ENCODE results near the gene ICA1. TPM values are rescaled to one million over a fixed set of nuclear protein-coding genes. Genes with fewer than 3 reads are reported as not detected.

Gene ICA1
- polyA plus RNA-seq (2011; rRNA removed), result not detected in 2 replicates
- polyA minus RNA-seq (2011; rRNA and poly(A)+ RNA removed), result 0.52 TPM in 1 of 2 replicates, not detected in the other

DNA sequence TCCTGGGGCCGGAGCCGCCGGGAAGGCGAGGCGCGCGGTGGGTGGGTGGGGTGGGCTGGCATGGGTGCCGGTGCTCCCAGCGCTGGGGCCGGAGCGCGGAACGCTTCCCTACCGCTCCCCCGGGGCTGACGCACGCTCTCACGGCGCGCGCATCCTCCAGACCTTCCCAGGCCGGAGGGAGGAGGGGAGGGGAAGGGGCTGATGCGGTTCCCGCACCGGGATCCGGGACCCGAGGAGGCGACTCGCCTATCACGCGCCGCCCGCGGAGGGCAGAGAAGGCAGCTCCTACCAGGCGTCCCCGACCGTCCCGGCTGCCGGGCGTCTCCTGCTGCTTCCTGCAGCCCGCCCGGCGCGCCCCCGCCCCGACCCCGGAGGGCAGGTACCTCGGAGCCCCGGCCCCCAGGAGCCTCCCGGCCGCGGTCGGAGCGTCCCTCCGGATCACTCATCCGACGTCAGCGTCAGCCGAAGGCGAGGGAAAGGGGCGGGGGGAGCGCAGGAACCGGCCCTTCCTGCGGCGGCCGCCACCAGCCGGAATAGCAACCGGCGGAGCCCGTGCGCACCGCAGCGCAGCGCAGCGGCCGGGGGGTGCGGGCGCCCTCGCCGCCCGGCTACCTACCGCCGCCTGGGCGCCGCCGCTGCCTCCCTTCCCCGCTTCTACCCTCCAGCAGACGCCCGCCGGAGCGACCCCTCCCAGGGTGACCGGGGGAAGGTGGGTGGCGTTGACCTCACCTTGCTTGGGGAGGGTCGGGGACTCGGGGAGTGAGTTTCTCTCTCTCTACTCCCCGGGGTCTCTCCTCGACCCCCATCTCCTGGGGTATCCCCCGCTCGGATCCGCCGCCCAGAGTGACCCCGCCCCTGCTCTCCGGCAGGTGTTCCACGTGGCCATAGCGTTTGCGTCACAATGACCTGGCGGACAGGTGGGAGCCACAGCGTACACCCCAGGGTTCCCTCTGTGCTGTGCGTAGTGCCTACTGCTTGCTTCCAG, at the start of gene ICA1:
TSS of gene ICA1 (minus strand) at position 457 of the 985 bp plus-strand sequence. CDS start 26,241 bp downstream, outside the sequence.
- peak within 1 kb of the TSS; percentile 37 for H3K4me3 ChIP-seq (ENCODE audit: low read depth, low read length)
- no peak within 1 kb of the TSS for H3K27ac ChIP-seq (ENCODE audit: low read depth, low read length)
- TF ChIP-seq, protein P1, sequence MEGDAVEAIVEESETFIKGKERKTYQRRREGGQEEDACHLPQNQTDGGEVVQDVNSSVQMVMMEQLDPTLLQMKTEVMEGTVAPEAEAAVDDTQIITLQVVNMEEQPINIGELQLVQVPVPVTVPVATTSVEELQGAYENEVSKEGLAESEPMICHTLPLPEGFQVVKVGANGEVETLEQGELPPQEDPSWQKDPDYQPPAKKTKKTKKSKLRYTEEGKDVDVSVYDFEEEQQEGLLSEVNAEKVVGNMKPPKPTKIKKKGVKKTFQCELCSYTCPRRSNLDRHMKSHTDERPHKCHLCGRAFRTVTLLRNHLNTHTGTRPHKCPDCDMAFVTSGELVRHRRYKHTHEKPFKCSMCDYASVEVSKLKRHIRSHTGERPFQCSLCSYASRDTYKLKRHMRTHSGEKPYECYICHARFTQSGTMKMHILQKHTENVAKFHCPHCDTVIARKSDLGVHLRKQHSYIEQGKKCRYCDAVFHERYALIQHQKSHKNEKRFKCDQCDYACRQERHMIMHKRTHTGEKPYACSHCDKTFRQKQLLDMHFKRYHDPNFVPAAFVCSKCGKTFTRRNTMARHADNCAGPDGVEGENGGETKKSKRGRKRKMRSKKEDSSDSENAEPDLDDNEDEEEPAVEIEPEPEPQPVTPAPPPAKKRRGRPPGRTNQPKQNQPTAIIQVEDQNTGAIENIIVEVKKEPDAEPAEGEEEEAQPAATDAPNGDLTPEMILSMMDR (IDR thresholded peaks at IDR 0.05; ENCODE audit: low read depth, low read length), result no peak
- H3K9me3 ChIP-seq (ENCODE audit: control insufficient read depth, insufficient read depth, low read length), result no peaks in the 10 kb centered on the region; the same call in 1 of the 2 replicates
- ChIA-PET POLR2A (no interaction called here), CTCF (no interaction called here)
- H3K27me3 ChIP-seq (ENCODE audit: control insufficient read depth, insufficient read depth, low read length), result peaks cover 8% of the 10 kb centered on the region
- no peak for DNase-seq (ENCODE audit: low read depth, low spot score)

GRCh38 chr7:8310876-8311275, 48.9 kb upstream of the ICA1 start:
- H3K27me3 ChIP-seq (ENCODE audit: control insufficient read depth, insufficient read depth, low read length), result no peaks in the 10 kb centered on the region
- peaks cover 14% of the 10 kb centered on the region for H3K9me3 ChIP-seq (ENCODE audit: control insufficient read depth, insufficient read depth, low read length)
- H3K27ac ChIP-seq (ENCODE audit: low read depth, low read length), result no peak overlapping the region
- DNase-seq (ENCODE audit: low read depth, low spot score), result no peak
- POLR2A ChIA-PET, result no interaction called here
- CTCF ChIA-PET, result no interaction called here
- H3K4me3 ChIP-seq (ENCODE audit: low read depth, low read length), result no peak overlapping the region
- TF ChIP-seq, protein P1 (IDR thresholded peaks at IDR 0.05; ENCODE audit: low read depth, low read length), result no peak

DNA sequence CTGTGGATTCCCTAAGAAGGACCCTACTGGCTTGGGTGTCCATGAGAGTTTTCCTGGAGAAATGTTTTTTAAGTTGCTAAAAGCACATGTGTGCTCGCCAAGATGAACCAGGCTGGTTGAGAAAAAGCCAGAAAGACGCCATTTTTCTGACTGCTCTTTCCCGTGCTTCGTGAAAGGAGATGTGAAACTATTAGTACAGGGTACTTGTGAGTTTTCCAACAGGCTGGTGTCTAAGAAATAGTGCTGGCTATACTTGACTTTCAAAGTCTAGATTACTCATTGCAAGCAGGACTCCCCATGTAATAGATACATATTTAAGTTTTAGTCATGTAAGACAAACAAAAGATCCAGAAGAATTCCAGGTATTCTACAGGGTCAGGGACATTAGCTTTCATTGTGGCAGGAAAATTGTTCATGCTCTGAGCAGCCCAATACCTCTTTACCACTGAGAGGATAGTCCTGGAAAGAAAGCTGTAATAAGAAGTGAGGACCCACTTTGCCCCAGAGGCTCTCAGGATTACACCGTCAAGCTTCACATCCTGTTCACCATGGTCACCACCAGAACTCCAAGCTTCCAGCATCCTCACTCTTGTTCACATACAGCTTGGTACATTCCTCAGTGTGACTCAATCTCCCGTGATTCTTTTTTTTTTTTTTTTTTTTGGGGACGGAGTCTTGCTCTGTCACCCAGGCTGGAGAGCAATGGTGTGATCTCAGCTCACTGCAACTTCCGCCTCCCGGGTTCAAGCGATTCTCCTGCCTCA, 43.8 kb upstream of the ICA1 start:
- CTCF ChIA-PET, result no interaction called here
- TF ChIP-seq, protein P1 (IDR thresholded peaks at IDR 0.05; ENCODE audit: low read depth, low read length), result no peak

GRCh38 chr7:8305104-8305503, 43.1 kb upstream of the ICA1 start:
- Histone ChIP-seq H3K27me3 (ENCODE audit: control insufficient read depth, insufficient read depth, low read length) (no peaks in the 10 kb centered on the region), H3K27ac (ENCODE audit: low read depth, low read length) (no peak overlapping the region), H3K9me3 (ENCODE audit: control insufficient read depth, insufficient read depth, low read length) (peaks cover 3% of the 10 kb centered on the region), H3K4me3 (ENCODE audit: low read depth, low read length) (no peak overlapping the region)
- TF ChIP-seq, protein P1 (IDR thresholded peaks at IDR 0.05; ENCODE audit: low read depth, low read length), result no peak
- DNase-seq (ENCODE audit: low read depth, low spot score), result no peak
- ChIA-PET CTCF (no interaction called here), POLR2A (no interaction called here)

More for the DNA sequence above, 43.8 kb upstream of the ICA1 start:
- H3K9me3 ChIP-seq (ENCODE audit: control insufficient read depth, insufficient read depth, low read length), result peaks cover 3% of the 10 kb centered on the region
- no peaks in the 10 kb centered on the region for H3K27me3 ChIP-seq (ENCODE audit: control insufficient read depth, insufficient read depth, low read length)
- H3K4me3 ChIP-seq (ENCODE audit: low read depth, low read length), result no peak overlapping the region
- POLR2A ChIA-PET, result no interaction called here
- no peak overlapping the region for H3K27ac ChIP-seq (ENCODE audit: low read depth, low read length)
- no peak for DNase-seq (ENCODE audit: low read depth, low spot score)
